Sigmoid colon (tissue), 7 donors: ENCODE measurements around the gene MYCN. TPM values are rescaled to one million over a fixed set of nuclear protein-coding genes. Genes with fewer than 3 reads are reported as not detected.

Experiments
- DNase-seq: peaks from one replicate; pipeline ENCODE4 v3.0.0-alpha.2; 2019
- H3K27ac ChIP-seq, 4 donors: fragments of 200-600 bp; sonication (generic); one replicate each; pipeline ENCODE4 v1.5.1; 2016 to 2019; ENCODE audit warnings: mild to moderate bottlenecking in 1 of 4
- H3K27me3 ChIP-seq, 3 donors: fragments of 200-600 bp; sonication (generic); one replicate each; pipeline ENCODE4 v1.5.1; 2019; ENCODE audit warnings: mild to moderate bottlenecking in 1 of 3
- H3K36me3 ChIP-seq, 4 donors: fragments of 200-600 bp; sonication (generic); one replicate each; pipeline ENCODE4 v1.5.1; 2016 to 2019
- H3K4me1 ChIP-seq, 4 donors: fragments of 200-600 bp; sonication (generic); one replicate each; pipeline ENCODE4 v1.5.1; 2017 to 2019
- H3K4me3 ChIP-seq, 4 donors: fragments of 200-600 bp; sonication (generic); one replicate each; pipeline ENCODE4 v1.5.1; 2017 to 2019; ENCODE audit warnings: mild to moderate bottlenecking in 2 of 4, moderate library complexity in 1 of 4
- H3K9me3 ChIP-seq, 4 donors: fragments of 200-600 bp in 3 of 4; sonication (generic) in 3 of 4; one replicate each; pipeline versions ENCODE4 v1.5.1 to v1.6.1; 2013 to 2019
- EP300 ChIP-seq, 4 donors: sonication (generic); formaldehyde crosslinking; IDR thresholded peaks; one replicate each; pipeline ENCODE4 v1.6.1; 2017; ENCODE audit warnings: antibody characterized with exemption in 4 of 4
- POLR2A ChIP-seq, 2 donors: fragments of 450-650 bp; IDR thresholded peaks; one replicate each; pipeline ENCODE4 v1.6.1; 2016; ENCODE audit warnings: antibody characterized with exemption in 2 of 2, mild to moderate bottlenecking in 2 of 2, moderate library complexity in 2 of 2
- POLR2AphosphoS5 ChIP-seq, 4 donors: sonication (generic); formaldehyde crosslinking; IDR thresholded peaks; one replicate each; pipeline ENCODE4 v1.6.1; 2017; ENCODE audit warnings: antibody characterized with exemption in 4 of 4
- WGBS, 2 donors: extraction: QIAGEN DNeasy Blood & Tissue Kit; methylation state at CpG; one replicate each; pipeline ENCODE4 v1.1.7; 2013; 5-methylcytosine and 5-hydroxymethylcytosine counted together
- intact Hi-C: fragments of 100-400 bp; cut with DNase I; formaldehyde crosslinking; loops from one replicate; pipeline ENCODE4 v1.15.1; 2023
- polyA plus RNA-seq, 3 donors: library from polyadenylated mRNA; stranded (reverse); fragments of 200-250 nt; gene quantifications; one replicate each; pipeline ENCODE4 v1.2.3, GENCODE V29; 2013
- total RNA-seq, 4 donors: library from RNA; depleted of rRNA; stranded (reverse); fragments of >200 nt; gene quantifications; one replicate each; pipeline ENCODE4 v1.1.0, GENCODE V29; 2016
- TF ChIP-seq, protein P1 (sequence below), 4 experiments: fragments of 450-650 bp in 3 of 4; fragments of 200-600 bp in 1 of 4; IDR thresholded peaks; one replicate each; pipeline ENCODE4 v1.5.1; 2016 to 2019; ENCODE audit warnings: antibody characterized with exemption in 4 of 4, mild to moderate bottlenecking in 3 of 4, moderate library complexity in 2 of 4
- donor health status: healthy with polysubstance abuse.
- donor health status: Bipolar disorder and iron deficiency.
- donor health status: healthy.

MYCN gene
- total and polyA plus RNA-seq, 7 donors = 0.33 to 0.71 (median 0.55) TPM; not detected in 1

DNA sequence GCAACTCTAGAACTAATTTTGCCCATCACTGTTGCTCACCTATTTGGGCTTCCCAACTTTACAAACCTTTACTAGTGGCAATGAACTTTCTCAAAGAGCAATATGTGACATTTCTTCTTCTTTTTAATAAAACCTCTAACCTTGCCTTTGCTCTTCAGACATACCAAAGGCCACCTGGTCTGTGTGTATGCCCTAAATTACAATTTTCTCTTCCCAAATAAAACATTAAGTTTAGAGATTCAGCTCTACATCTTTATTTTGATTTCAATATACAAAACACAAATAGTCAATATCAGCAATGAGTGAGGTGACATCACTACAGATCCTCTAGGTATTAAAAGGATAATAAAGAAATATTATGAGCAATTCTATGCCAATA lies 35.1 kb upstream of the MYCN start:
- TF ChIP-seq POLR2A (IDR thresholded peaks at IDR 0.05) (no peak), POLR2AphosphoS5 (IDR thresholded peaks at IDR 0.05) (no peak), EP300 (IDR thresholded peaks at IDR 0.05) (no peak)
- TF ChIP-seq, protein P1, sequence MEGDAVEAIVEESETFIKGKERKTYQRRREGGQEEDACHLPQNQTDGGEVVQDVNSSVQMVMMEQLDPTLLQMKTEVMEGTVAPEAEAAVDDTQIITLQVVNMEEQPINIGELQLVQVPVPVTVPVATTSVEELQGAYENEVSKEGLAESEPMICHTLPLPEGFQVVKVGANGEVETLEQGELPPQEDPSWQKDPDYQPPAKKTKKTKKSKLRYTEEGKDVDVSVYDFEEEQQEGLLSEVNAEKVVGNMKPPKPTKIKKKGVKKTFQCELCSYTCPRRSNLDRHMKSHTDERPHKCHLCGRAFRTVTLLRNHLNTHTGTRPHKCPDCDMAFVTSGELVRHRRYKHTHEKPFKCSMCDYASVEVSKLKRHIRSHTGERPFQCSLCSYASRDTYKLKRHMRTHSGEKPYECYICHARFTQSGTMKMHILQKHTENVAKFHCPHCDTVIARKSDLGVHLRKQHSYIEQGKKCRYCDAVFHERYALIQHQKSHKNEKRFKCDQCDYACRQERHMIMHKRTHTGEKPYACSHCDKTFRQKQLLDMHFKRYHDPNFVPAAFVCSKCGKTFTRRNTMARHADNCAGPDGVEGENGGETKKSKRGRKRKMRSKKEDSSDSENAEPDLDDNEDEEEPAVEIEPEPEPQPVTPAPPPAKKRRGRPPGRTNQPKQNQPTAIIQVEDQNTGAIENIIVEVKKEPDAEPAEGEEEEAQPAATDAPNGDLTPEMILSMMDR (IDR thresholded peaks at IDR 0.05) = no peak
- no peaks in the 10 kb centered on the region for H3K27me3 ChIP-seq
- H3K36me3 ChIP-seq = no peaks in the 10 kb centered on the region
- H3K4me3 ChIP-seq = no peak overlapping the region
- intact Hi-C loops = no loop called here
- no peaks in the 10 kb centered on the region for H3K4me1 ChIP-seq
- no peak overlapping the region for H3K27ac ChIP-seq
- no peaks in the 10 kb centered on the region for H3K9me3 ChIP-seq
- DNase-seq = no peak

DNA sequence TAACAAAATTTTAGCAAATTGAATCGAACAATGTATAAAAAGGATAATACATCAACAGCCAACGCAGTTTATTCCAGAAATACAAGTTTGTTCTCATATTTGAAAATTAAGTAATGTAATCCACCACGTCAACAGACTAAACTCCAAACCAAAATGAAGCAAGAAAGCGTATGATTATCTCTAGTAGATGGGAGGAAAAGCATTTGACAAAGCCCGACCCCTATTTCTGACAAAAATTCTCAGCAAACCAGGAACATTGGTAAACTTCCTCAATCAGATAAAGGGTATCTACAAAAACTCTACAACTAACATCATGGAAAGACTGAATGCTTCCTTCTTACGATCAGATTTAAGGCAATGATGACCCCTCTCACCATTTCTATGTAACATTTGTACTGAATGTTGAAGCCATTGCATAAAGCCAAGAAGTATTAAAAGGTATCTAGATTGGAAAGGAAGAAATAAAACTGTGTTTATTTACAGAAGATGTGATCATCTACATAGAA lies 34.3 kb upstream of the MYCN start:
- Histone ChIP-seq H3K36me3 (no peaks in the 10 kb centered on the region), H3K27me3 (no peaks in the 10 kb centered on the region), H3K4me1 (no peaks in the 10 kb centered on the region), H3K27ac (no peak overlapping the region), H3K9me3 (no peaks in the 10 kb centered on the region), H3K4me3 (no peak overlapping the region)
- intact Hi-C loops = no loop called here
- no peak for DNase-seq
- 74 to 91% methylated on average over 6 of the region's 6 CpGs for WGBS, 2 donors
- TF ChIP-seq EP300 (IDR thresholded peaks at IDR 0.05) = no peak
- TF ChIP-seq, protein P1 (IDR thresholded peaks at IDR 0.05) = no peak
- no peak for TF ChIP-seq POLR2A (IDR thresholded peaks at IDR 0.05)
- no peak for TF ChIP-seq POLR2AphosphoS5 (IDR thresholded peaks at IDR 0.05)

DNA sequence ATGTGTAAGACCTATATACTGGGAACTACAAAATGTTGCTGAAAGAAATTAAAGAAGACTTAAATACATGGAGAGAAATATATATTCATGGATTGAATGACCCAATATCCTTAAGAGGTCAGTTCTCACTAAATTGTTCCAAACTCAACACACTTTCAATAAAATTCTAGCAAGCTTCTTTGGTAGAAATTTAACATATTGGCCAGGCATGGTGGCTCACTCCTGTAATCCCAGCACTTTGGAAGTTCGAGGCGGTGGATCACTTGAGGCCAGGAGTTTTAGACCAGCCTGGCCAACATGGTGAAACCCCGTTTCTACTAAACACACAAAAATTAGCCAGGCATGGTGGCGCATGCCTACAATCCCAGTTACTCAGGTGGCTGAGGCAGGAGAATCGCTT lies 33.6 kb upstream of the MYCN start:
- no peak for DNase-seq
- H3K36me3 ChIP-seq = no peaks in the 10 kb centered on the region
- TF ChIP-seq POLR2AphosphoS5 (IDR thresholded peaks at IDR 0.05) (no peak), POLR2A (IDR thresholded peaks at IDR 0.05) (no peak), EP300 (IDR thresholded peaks at IDR 0.05) (no peak)
- H3K4me1 ChIP-seq = peaks cover 0 to 4% (median 3%) of the 10 kb centered on the region in 4 donors
- 93 to 95% methylated on average over 5 of the region's 5 CpGs for WGBS, 2 donors
- no peaks in the 10 kb centered on the region for H3K9me3 ChIP-seq
- intact Hi-C loops = no loop called here
- no peaks in the 10 kb centered on the region for H3K27me3 ChIP-seq
- no peak overlapping the region for H3K27ac ChIP-seq
- no peak overlapping the region for H3K4me3 ChIP-seq

DNA sequence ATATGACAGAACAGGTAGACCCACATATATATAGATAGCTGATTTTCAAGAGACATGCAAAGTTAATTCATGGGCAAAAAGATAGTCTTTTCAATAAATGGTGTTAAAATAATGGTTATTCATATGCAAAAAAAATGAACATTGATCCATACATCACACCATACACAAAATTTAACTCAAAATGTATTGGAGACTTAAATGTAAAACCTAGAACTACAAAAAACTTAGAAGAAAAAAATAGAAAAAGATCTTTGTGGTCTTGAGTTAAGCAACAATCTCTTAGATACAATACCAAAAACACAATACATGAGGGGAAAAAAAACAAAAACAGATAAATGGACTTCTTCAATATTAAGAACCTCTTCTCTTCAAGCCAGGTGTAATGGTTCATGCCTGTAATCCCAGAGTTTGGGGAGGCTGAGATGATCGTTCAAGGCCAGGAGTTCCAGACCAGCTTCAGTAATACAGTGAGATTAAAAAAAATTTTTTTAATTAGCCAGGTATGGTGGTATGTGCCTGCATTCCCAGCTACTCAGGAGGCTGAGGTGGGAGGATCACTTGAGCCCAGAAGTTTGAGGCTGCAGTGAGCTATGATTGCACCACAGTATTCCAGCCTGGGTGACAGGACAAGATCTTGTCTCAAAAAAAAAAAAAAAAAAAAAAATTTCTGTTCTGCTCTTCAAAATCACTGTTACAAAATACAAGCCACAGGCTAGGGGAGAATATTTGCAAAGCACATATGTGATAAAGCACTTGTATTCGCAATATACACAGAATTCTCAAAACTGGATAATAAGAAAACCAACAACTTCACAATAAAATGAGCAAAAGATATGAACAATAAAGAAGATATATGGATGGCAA lies 32.7 kb upstream of the MYCN start:
- H3K36me3 ChIP-seq = no peaks in the 10 kb centered on the region
- H3K27me3 ChIP-seq = no peaks in the 10 kb centered on the region
- H3K4me1 ChIP-seq = peaks cover 0 to 13% (median 13%) of the 10 kb centered on the region in 4 donors
- whole genome bisulfite sequencing, 2 donors = 91 to 93% methylated on average over 2 of the region's 2 CpGs
- intact Hi-C loops = no loop called here
- no peak overlapping the region for H3K4me3 ChIP-seq
- H3K27ac ChIP-seq = no peak overlapping the region
- TF ChIP-seq POLR2A (IDR thresholded peaks at IDR 0.05) (no peak), POLR2AphosphoS5 (IDR thresholded peaks at IDR 0.05) (no peak), EP300 (IDR thresholded peaks at IDR 0.05) (no peak)
- TF ChIP-seq, protein P1 (IDR thresholded peaks at IDR 0.05) = no peak
- H3K9me3 ChIP-seq = no peaks in the 10 kb centered on the region
- no peak for DNase-seq

DNA sequence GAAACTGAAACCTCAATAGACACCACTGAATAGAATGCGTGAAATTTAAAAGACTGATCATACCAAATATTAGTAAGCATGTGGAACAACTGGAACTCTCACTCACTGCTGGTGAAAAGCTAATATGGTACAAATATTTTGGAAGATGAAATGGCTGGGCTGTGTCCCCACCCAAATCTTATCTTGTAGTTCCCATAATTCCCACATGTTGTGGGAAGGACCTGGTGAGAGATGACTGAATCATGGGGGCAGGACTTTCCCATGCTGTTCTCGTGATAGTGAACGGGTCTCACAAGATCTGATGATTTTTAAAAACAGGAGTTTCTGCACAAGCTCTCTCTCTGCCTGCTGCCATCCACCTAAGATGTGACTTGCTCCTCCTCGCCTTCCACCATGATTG lies 32.0 kb upstream of the MYCN start:
- peaks cover 0 to 20% (median 13%) of the 10 kb centered on the region in 4 donors for H3K4me1 ChIP-seq
- H3K27ac ChIP-seq = no peak overlapping the region
- H3K4me3 ChIP-seq = no peak overlapping the region
- no peaks in the 10 kb centered on the region for H3K36me3 ChIP-seq
- WGBS, 2 donors = 88% methylated on average over 4 of the region's 4 CpGs
- DNase-seq = no peak
- no peaks in the 10 kb centered on the region for H3K9me3 ChIP-seq
- intact Hi-C loops = no loop called here
- no peaks in the 10 kb centered on the region for H3K27me3 ChIP-seq
- TF ChIP-seq, protein P1 (IDR thresholded peaks at IDR 0.05) = no peak
- no peak for TF ChIP-seq POLR2A (IDR thresholded peaks at IDR 0.05)
- no peak for TF ChIP-seq POLR2AphosphoS5 (IDR thresholded peaks at IDR 0.05)
- TF ChIP-seq EP300 (IDR thresholded peaks at IDR 0.05) = no peak
